GM12874 (cell line): ENCODE measurements around the gene SFTPB.
A peak's percentile ranks its signal among the peaks of the same experiment; 100 is the strongest.

Experiments used
- CTCF ChIP-seq: IDR thresholded peaks from 2 replicates; pipeline ENCODE4 v1.5.1; 2011; ENCODE audit warnings: low read depth, mild to moderate bottlenecking, control low read depth, low read length, moderate library complexity; ENCODE audit not compliant: insufficient read depth

Gene SFTPB

GRCh38 chr2:85712336-85712735 is 44.3 kb upstream of the SFTPB start:
- TF ChIP-seq CTCF, result no peak

- no peak for TF ChIP-seq CTCF
These were observed 43.6 kb upstream of the SFTPB start for GRCh38 chr2:85711578-85712060.

GRCh38 chr2:85710687-85711577 is 42.9 kb upstream of the SFTPB start:
- TF ChIP-seq CTCF, result no peak

- no peak for TF ChIP-seq CTCF
These were observed 41.4 kb upstream of the SFTPB start for GRCh38 chr2:85709401-85709811.

GRCh38 chr2:85708641-85709040 is 40.6 kb upstream of the SFTPB start:
- no peak for TF ChIP-seq CTCF

- peak; percentile 63 for TF ChIP-seq CTCF
These were observed 39.3 kb upstream of the SFTPB start for GRCh38 chr2:85707304-85707703.

- TF ChIP-seq CTCF, result no peak
These were observed 38.7 kb upstream of the SFTPB start for GRCh38 chr2:85706599-85707296.
